Stomach (tissue), 4 donors: Measurements from ENCODE around the gene R3HDM1.

Experiments used
- CTCF ChIP-seq, 7 experiments: fragments of 450-650 bp in 4 of 7; fragments of 200-600 bp in 3 of 7; sonication (generic) in 3 of 7; IDR thresholded peaks; one replicate each; pipeline ENCODE4 v1.5.1; 2016 to 2019; ENCODE audit warnings: antibody characterized with exemption in 7 of 7, control low read depth in 2 of 7, mild to moderate bottlenecking in 1 of 7
- EP300 ChIP-seq: sonication (generic); formaldehyde crosslinking; IDR thresholded peaks from one replicate; pipeline ENCODE4 v1.6.1; 2017; ENCODE audit warnings: antibody characterized with exemption
- POLR2A ChIP-seq, 4 donors: fragments of 450-650 bp; IDR thresholded peaks; one replicate each; pipeline ENCODE4 v1.6.1; 2016; ENCODE audit warnings: antibody characterized with exemption in 4 of 4, control low read depth in 2 of 4, mild to moderate bottlenecking in 1 of 4, moderate library complexity in 1 of 4
- POLR2AphosphoS5 ChIP-seq, 3 donors: sonication (generic); formaldehyde crosslinking; IDR thresholded peaks; one replicate each; pipeline ENCODE4 v1.6.1; 2016; ENCODE audit warnings: antibody characterized with exemption in 3 of 3

- TF ChIP-seq CTCF (IDR thresholded peaks at IDR 0.05), result no peak
- TF ChIP-seq POLR2A (IDR thresholded peaks at IDR 0.05), result no peak
- TF ChIP-seq POLR2AphosphoS5 (IDR thresholded peaks at IDR 0.05), result no peak
- TF ChIP-seq EP300, result no peak
Measured at GRCh38 chr2:135546436-135546835, 15.2 kb downstream of the R3HDM1 start.
